Coronary artery (tissue), 2 donors: Measurements from ENCODE around the gene TRIOBP.

Source experiments
- DNase-seq: peaks from one replicate; pipeline ENCODE4 v3.0.0-alpha.2; 2017; ENCODE audit warnings: low spot score
- H3K27ac ChIP-seq, 2 donors: fragments of 200-600 bp; sonication (generic); one replicate each; pipeline ENCODE4 v1.5.1; 2016 to 2019
- H3K4me3 ChIP-seq: fragments of 200-600 bp; sonication (generic); 2 replicates; pipeline ENCODE4 v1.5.1; 2016; ENCODE audit warnings: mild to moderate bottlenecking, moderate library complexity
- CTCF ChIP-seq: fragments of 200-600 bp; sonication (generic); IDR thresholded peaks from one replicate; pipeline ENCODE4 v1.5.1; 2019; ENCODE audit warnings: antibody characterized with exemption

Gene TRIOBP

GRCh38 chr22:37823134-37823985 is 126.5 kb downstream of the TRIOBP start, which contains the start of gene GALR3:
Gene GALR3 (plus strand): TSS chr22:37823382. CDS start chr22:37823407, 25 bp downstream.
- H3K27ac ChIP-seq, result no peak within 1 kb of the TSS
- TF ChIP-seq CTCF, result no peak
- DNase-seq, result no peak
- H3K4me3 ChIP-seq, result no peak within 1 kb of the TSS

GRCh38 chr22:37824674-37825641 is 128.1 kb downstream of the TRIOBP start:
- no peak for TF ChIP-seq CTCF
- DNase-seq, result no peak
- H3K27ac ChIP-seq, result no peak overlapping the region
- H3K4me3 ChIP-seq, result peak overlapping the region; percentile 65
